ENCODE results near the gene FHOD3. TPM values are rescaled to one million over a fixed set of nuclear protein-coding genes. Genes with fewer than 3 reads are reported as not detected.

Gene FHOD3
- total and polyA plus RNA-seq, 2 of the 13 experiments (the other 11 are each of a cell fraction or from before 2014, with no cell fraction given), result 0.07 TPM; not detected in 1

DNA sequence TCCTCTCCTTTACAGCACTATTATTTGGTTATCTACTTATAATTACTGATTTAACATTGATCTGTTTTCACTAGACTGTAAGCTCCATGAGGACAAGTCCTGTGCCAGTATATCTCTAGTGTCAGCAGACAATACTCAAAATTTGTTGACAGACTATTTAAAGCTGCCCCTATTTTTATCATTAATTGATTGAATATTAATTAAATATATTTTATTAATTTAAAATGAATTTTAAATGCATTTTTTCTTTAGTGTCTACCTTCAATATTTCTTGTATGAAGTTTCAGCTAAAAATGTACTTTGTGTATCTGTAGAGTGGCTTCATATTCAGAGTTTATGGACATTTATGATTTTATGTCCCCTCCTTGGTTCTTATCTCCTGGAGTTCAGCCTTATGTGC lies 26.4 kb upstream of the FHOD3 start:
- H4K20me1 ChIP-seq (ENCODE audit: insufficient read depth, low read length), result no peaks in the 10 kb centered on the region
- peaks cover 0 to 12% of the 10 kb centered on the region in 2 experiments; a peak in 3 of 5 replicates for H3K36me3 ChIP-seq (replicated peaks in 1 of 2; ENCODE audit: control insufficient read depth in 1 of 2, insufficient read depth in 2 of 2, low read length in 2 of 2)
- no peak for TF ChIP-seq RXRB (CRISPR knock-in tag; IDR thresholded peaks at IDR 0.05; ENCODE audit: borderline replicate concordance)
- TF ChIP-seq ZNF383 (CRISPR knock-in tag; IDR thresholded peaks at IDR 0.05; ENCODE audit: borderline replicate concordance), result no peak
- TF ChIP-seq, protein P1, sequence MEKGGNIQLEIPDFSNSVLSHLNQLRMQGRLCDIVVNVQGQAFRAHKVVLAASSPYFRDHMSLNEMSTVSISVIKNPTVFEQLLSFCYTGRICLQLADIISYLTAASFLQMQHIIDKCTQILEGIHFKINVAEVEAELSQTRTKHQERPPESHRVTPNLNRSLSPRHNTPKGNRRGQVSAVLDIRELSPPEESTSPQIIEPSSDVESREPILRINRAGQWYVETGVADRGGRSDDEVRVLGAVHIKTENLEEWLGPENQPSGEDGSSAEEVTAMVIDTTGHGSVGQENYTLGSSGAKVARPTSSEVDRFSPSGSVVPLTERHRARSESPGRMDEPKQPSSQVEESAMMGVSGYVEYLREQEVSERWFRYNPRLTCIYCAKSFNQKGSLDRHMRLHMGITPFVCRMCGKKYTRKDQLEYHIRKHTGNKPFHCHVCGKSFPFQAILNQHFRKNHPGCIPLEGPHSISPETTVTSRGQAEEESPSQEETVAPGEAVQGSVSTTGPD (CRISPR knock-in tag; IDR thresholded peaks at IDR 0.05), result no peak
- TF ChIP-seq GATA4 (IDR thresholded peaks at IDR 0.05; ENCODE audit: borderline replicate concordance, low read depth), result no peak
- TF ChIP-seq, protein P2, sequence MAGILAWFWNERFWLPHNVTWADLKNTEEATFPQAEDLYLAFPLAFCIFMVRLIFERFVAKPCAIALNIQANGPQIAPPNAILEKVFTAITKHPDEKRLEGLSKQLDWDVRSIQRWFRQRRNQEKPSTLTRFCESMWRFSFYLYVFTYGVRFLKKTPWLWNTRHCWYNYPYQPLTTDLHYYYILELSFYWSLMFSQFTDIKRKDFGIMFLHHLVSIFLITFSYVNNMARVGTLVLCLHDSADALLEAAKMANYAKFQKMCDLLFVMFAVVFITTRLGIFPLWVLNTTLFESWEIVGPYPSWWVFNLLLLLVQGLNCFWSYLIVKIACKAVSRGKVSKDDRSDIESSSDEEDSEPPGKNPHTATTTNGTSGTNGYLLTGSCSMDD (CRISPR knock-in tag; IDR thresholded peaks at IDR 0.05), result no peak
- no peak for TF ChIP-seq ZNF317 (CRISPR knock-in tag; IDR thresholded peaks at IDR 0.05)
- TF ChIP-seq, protein P3, sequence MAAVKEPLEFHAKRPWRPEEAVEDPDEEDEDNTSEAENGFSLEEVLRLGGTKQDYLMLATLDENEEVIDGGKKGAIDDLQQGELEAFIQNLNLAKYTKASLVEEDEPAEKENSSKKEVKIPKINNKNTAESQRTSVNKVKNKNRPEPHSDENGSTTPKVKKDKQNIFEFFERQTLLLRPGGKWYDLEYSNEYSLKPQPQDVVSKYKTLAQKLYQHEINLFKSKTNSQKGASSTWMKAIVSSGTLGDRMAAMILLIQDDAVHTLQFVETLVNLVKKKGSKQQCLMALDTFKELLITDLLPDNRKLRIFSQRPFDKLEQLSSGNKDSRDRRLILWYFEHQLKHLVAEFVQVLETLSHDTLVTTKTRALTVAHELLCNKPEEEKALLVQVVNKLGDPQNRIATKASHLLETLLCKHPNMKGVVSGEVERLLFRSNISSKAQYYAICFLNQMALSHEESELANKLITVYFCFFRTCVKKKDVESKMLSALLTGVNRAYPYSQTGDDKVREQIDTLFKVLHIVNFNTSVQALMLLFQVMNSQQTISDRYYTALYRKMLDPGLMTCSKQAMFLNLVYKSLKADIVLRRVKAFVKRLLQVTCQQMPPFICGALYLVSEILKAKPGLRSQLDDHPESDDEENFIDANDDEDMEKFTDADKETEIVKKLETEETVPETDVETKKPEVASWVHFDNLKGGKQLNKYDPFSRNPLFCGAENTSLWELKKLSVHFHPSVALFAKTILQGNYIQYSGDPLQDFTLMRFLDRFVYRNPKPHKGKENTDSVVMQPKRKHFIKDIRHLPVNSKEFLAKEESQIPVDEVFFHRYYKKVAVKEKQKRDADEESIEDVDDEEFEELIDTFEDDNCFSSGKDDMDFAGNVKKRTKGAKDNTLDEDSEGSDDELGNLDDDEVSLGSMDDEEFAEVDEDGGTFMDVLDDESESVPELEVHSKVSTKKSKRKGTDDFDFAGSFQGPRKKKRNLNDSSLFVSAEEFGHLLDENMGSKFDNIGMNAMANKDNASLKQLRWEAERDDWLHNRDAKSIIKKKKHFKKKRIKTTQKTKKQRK (IDR thresholded peaks at IDR 0.05; ENCODE audit: low read length), result no peak
- no peak for FAIRE-seq
- H3K4me1 ChIP-seq (ENCODE audit: insufficient read depth, low read length), result no peaks in the 10 kb centered on the region
- H3K9me3 ChIP-seq (ENCODE audit: low read length), result no peaks in the 10 kb centered on the region
- no TSS peak for BruUV-seq (replicated peaks)
- no peak overlapping the region for H3K9ac ChIP-seq (ENCODE audit: insufficient read depth, low read depth, low read length)
- no peak overlapping the region for H2AFZ ChIP-seq (ENCODE audit: low read length)
- ATAC-seq, result no peak
- CTCF ChIA-PET (ENCODE audit: low intra/inter-chr PET ratio, low total read pairs), result no interaction called here
- no peak overlapping the region for H3K4me3 ChIP-seq (replicated peaks in 1 of 3; ENCODE audit: insufficient read depth in 1 of 3, low read depth in 2 of 3, low read length in 3 of 3)
- H3K4me2 ChIP-seq (ENCODE audit: low read depth, low read length), result no peak overlapping the region
- H3K27ac ChIP-seq (ENCODE audit: extremely low read length, insufficient read depth, low read length), result no peak overlapping the region
- POLR2A ChIA-PET, result no interaction called here
- DNase-seq (ENCODE audit: low spot score), result no peak
- no peaks in the 10 kb centered on the region for H3K79me2 ChIP-seq (ENCODE audit: insufficient read depth, low read length)
- H3K27me3 ChIP-seq (ENCODE audit: control insufficient read depth in 1 of 2, insufficient read depth in 2 of 2, low read length in 2 of 2), result no peaks in the 10 kb centered on the region
- intact Hi-C loops (cut with micrococcal nuclease; ENCODE audit: unreplicated experiment), result no loop called here
- in situ Hi-C loops (cut with HindIII; ENCODE audit: extremely low pct_ligation_motif_present, low pct_unique_long_range_greater_than_20kb), result no loop called here

Measured in HepG2 (cell line).